Prostate gland (tissue), 2 donors: ENCODE results near the gene PC. TPM values are rescaled to one million over a fixed set of nuclear protein-coding genes. Genes with fewer than 3 reads are reported as not detected.

Experiments used
- DNase-seq: peaks from one replicate; pipeline ENCODE4 v3.0.0-alpha.2; 2019; ENCODE audit warnings: low spot score
- H3K27ac ChIP-seq, 2 donors: fragments of 200-600 bp; sonication (generic); 2 replicates each; pipeline ENCODE4 v1.5.1; 2017 to 2019
- H3K27me3 ChIP-seq: fragments of 200-600 bp; sonication (generic); replicated peaks from 2 replicates; pipeline ENCODE4 v1.5.1; 2019; ENCODE audit not compliant: insufficient read depth
- H3K36me3 ChIP-seq, 2 donors: fragments of 200-600 bp; sonication (generic); 1 replicate in 1 of 2; 2 replicates in 1 of 2; pipeline versions ENCODE4 v1.5.1 to v1.8.1; 2017 to 2019
- H3K4me1 ChIP-seq: fragments of 200-600 bp; sonication (generic); replicated peaks from 2 replicates; pipeline ENCODE4 v1.5.1; 2019
- H3K4me3 ChIP-seq, 2 donors: fragments of 200-600 bp; sonication (generic); 2 replicates each; pipeline ENCODE4 v1.5.1; 2017 to 2019
- H3K9me3 ChIP-seq: fragments of 200-600 bp; sonication (generic); 2 replicates; pipeline ENCODE4 v1.5.1; 2017
- POLR2A ChIP-seq: fragments of 450-650 bp; IDR thresholded peaks from one replicate; pipeline ENCODE4 v1.6.1; 2016; ENCODE audit warnings: antibody characterized with exemption, mild to moderate bottlenecking
- POLR2AphosphoS5 ChIP-seq: sonication (generic); formaldehyde crosslinking; IDR thresholded peaks from one replicate; pipeline ENCODE4 v1.6.1; 2017; ENCODE audit warnings: antibody characterized with exemption
- WGBS: methylation state at CpG from one replicate; pipeline ENCODE4 v1.1.5; 2018; 5-methylcytosine and 5-hydroxymethylcytosine counted together
- intact Hi-C: fragments of 100-400 bp; cut with DNase I; formaldehyde crosslinking; loops from one replicate; pipeline ENCODE4 v1.14.2; 2022
- total RNA-seq, 2 donors: library from RNA; depleted of rRNA; stranded (reverse); fragments of >200 nt; gene quantifications; one replicate each; pipeline ENCODE4 v1.1.0, GENCODE V29; 2016
- TF ChIP-seq, protein P1 (sequence below), 4 experiments: fragments of 200-600 bp in 2 of 4; fragments of 450-650 bp in 2 of 4; sonication (generic) in 2 of 4; IDR thresholded peaks; 1 replicate in 3 of 4; 2 replicates in 1 of 4; pipeline ENCODE4 v1.5.1; 2016 to 2019; ENCODE audit warnings: antibody characterized with exemption in 4 of 4, mild to moderate bottlenecking in 2 of 4, moderate library complexity in 2 of 4

PC gene
- total RNA-seq, 2 donors from 2014 or later, result 42.8 to 43.4 TPM

DNA sequence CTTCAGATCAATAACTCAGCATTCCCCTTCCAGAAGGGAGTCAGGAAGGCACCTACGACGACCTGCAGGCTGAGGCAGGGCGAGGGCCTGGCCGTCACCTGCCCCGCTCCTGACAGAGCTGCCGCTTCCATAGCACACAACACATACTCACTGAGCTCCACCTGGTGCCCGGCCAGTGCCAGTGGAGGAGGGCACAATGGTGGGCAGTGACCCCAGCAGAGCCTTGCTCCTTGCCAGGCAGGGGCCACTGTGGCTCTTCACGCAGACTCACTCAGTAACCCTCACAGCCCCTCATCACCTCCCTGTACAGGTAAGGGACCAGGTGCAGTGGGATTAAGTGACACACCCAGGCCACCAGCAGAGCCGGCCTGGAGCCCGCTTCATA, 76.7 kb downstream of the PC start:
- WGBS, result 87% methylated on average over 10 of the region's 10 CpGs
- H3K27me3 ChIP-seq, result no peaks in the 10 kb centered on the region
- intact Hi-C loops, result loop anchor here (5.0 kb wide), 1 partner anchor 39 kb away; the partner anchor contains the start of gene RCE1

DNA sequence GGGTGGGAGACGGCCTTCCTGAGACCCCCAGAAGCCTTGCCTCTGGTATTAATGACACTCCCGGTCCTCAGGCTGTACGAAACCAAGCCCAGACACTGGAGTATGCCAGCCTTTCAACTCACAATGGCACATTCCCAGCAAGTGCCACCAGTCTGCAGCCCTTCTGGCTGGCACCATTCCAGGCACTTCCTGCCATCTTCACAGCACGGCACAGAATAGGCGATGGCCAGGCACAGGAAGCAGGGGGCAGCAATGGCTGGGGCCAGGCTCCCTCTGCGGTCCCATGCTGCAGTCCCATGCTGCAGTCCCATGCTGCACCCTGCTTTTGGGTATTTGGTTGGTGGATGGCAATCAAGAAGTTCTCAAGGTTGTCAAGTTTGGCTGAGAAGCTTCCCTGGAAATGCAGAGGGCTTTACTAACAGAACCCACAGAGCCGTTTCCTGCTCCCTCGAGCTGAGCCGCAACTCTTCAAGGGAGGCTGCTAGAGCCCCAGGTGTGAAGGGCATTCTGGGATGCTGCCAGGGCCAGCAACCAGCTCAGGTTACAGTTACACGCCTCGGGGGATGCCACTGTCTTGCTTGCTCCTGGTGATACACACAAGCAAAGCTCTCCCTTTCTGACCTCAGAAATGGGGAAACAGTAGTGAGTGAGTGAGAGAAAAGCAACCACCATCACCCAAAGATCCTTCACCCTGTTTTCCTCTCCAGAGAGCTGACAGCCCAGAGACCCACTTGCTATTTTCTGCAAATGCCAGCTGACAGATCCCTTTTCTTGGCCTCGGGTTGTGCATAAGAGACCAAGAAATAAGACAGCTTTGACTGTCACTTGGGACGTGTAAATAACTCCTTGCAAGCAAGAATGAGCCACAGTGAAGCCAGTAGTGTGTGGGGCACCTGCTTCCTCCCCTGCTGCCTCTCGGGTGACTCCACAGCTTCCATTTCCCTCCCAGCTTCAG, 77.4 kb downstream of the PC start:
- TF ChIP-seq, protein P1, sequence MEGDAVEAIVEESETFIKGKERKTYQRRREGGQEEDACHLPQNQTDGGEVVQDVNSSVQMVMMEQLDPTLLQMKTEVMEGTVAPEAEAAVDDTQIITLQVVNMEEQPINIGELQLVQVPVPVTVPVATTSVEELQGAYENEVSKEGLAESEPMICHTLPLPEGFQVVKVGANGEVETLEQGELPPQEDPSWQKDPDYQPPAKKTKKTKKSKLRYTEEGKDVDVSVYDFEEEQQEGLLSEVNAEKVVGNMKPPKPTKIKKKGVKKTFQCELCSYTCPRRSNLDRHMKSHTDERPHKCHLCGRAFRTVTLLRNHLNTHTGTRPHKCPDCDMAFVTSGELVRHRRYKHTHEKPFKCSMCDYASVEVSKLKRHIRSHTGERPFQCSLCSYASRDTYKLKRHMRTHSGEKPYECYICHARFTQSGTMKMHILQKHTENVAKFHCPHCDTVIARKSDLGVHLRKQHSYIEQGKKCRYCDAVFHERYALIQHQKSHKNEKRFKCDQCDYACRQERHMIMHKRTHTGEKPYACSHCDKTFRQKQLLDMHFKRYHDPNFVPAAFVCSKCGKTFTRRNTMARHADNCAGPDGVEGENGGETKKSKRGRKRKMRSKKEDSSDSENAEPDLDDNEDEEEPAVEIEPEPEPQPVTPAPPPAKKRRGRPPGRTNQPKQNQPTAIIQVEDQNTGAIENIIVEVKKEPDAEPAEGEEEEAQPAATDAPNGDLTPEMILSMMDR (IDR thresholded peaks at IDR 0.05), result peak in 1 of 4 experiments; percentile 6
- TF ChIP-seq POLR2AphosphoS5 (peak; percentile 26), POLR2A (no peak)
- H3K27ac ChIP-seq, result peak overlapping the region in 1 of 2 donors; percentile 6
- H3K4me3 ChIP-seq, result no peak overlapping the region
- H3K36me3 ChIP-seq, result no peaks in the 10 kb centered on the region
- WGBS, result 62% methylated on average over 14 of the region's 14 CpGs
- no peaks in the 10 kb centered on the region for H3K9me3 ChIP-seq
- H3K4me1 ChIP-seq, result peaks cover 41% of the 10 kb centered on the region
- intact Hi-C loops, result loop anchor here (5.0 kb wide), 1 partner anchor 38 kb away; the partner anchor contains the start of gene RCE1
- peak; percentile 58 for DNase-seq
- H3K27me3 ChIP-seq, result no peaks in the 10 kb centered on the region

More for the DNA sequence above, 76.7 kb downstream of the PC start:
- DNase-seq, result no peak
- no peak overlapping the region for H3K4me3 ChIP-seq
- no peaks in the 10 kb centered on the region for H3K9me3 ChIP-seq
- H3K27ac ChIP-seq, result peak overlapping the region in 1 of 2 donors; percentile 6
- no peak for TF ChIP-seq POLR2A
- TF ChIP-seq, protein P1 (IDR thresholded peaks at IDR 0.05), result no peak
- no peak for TF ChIP-seq POLR2AphosphoS5
- H3K36me3 ChIP-seq, result no peaks in the 10 kb centered on the region
- peaks cover 41% of the 10 kb centered on the region for H3K4me1 ChIP-seq

DNA sequence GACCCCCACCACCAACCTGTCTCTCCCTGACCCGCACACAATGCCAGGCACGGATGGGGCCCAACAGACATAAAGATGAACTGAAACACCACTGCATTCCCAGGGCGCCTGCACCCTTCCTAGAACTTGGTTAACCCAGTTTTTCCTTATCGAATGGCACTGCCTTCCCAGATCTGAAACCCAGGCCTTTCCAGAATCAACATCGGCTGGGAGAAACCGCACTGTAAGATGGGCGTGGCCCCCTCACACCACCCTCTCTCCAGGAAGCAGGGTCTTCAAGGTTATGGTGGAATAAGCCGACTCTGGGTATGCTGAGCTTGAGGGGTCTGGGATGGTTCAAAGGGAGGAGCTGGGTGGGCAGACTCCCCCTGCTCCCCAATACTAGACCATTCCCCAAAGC, 78.2 kb downstream of the PC start:
- TF ChIP-seq, protein P1 (IDR thresholded peaks at IDR 0.05), result no peak
- TF ChIP-seq POLR2AphosphoS5 (no peak), POLR2A (no peak)
- intact Hi-C loops, result loop anchor here (5.0 kb wide), 1 partner anchor 38 kb away; the partner anchor contains the start of gene RCE1
- WGBS, result 81% methylated on average over 8 of the region's 8 CpGs

DNA sequence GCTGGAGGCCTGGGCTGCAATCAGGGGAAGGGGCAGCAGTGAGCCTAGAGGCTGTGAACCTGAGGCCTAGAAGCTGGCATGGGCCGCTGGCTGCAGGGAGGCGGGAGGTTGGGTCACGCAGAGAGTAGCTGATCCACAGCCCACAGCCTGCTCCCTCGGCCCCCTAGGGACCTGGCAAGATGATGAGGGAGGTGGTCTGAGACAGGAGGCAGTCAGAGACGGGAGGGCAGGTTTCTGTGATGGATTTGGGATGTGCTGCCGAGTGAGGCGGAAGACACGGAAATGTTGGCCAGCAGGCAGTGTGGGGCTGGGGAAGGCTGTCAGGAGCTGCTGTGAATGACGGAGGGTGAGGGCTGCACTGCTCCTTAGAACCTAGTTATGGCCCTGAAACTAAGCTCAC, 78.6 kb downstream of the PC start:
- 94% methylated on average over 9 of the region's 9 CpGs for WGBS
- Histone ChIP-seq H3K9me3 (no peaks in the 10 kb centered on the region), H3K27me3 (no peaks in the 10 kb centered on the region), H3K4me3 (no peak overlapping the region), H3K4me1 (peaks cover 41% of the 10 kb centered on the region), H3K36me3 (no peaks in the 10 kb centered on the region), H3K27ac (no peak overlapping the region)
- intact Hi-C loops, result no loop called here
- no peak for DNase-seq
- TF ChIP-seq POLR2A (no peak), POLR2AphosphoS5 (no peak)
- TF ChIP-seq, protein P1 (IDR thresholded peaks at IDR 0.05), result no peak

More for the DNA sequence above, 78.2 kb downstream of the PC start:
- Histone ChIP-seq H3K4me1 (peaks cover 41% of the 10 kb centered on the region), H3K9me3 (no peaks in the 10 kb centered on the region), H3K27me3 (no peaks in the 10 kb centered on the region), H3K4me3 (no peak overlapping the region), H3K27ac (no peak overlapping the region), H3K36me3 (no peaks in the 10 kb centered on the region)
- DNase-seq, result no peak
